Activated effector memory CD4-positive, alpha-beta T cell treated with Interleukin-2 at 50 U/mL for 16 hours (primary cell): Measurements from ENCODE around the gene VMA21.

Source experiments
- DNase-seq: peaks from one replicate; pipeline ENCODE4 v3.0.0-alpha.2; 2020

Gene VMA21

GRCh38 chrX:151396825-151397740 lies at the start of gene VMA21:
VMA21 (plus strand) TSS chrX:151397206; CDS start chrX:151397309, 103 bp downstream.
- peak; percentile 73 for DNase-seq

- no peak for DNase-seq
Measured at GRCh38 chrX:151359341-151359740, 37.7 kb upstream of the VMA21 start.

GRCh38 chrX:151359931-151360871 lies 36.8 kb upstream of the VMA21 start:
- peak; percentile 10 for DNase-seq

- no peak for DNase-seq
Measured at GRCh38 chrX:151363316-151363715, 33.7 kb upstream of the VMA21 start.

- no peak for DNase-seq
Measured at GRCh38 chrX:151365579-151365978, 31.4 kb upstream of the VMA21 start.

GRCh38 chrX:151370906-151371305 lies 26.1 kb upstream of the VMA21 start:
- no peak for DNase-seq

- DNase-seq = no peak
Measured at GRCh38 chrX:151384807-151385206, 12.2 kb upstream of the VMA21 start.

- no peak for DNase-seq
Measured at GRCh38 chrX:151386838-151387459, 10.1 kb upstream of the VMA21 start.

GRCh38 chrX:151391722-151392121 lies 5.3 kb upstream of the VMA21 start:
- no peak for DNase-seq

- peak; percentile 43 for DNase-seq
Measured at GRCh38 chrX:151393514-151393913, 3.5 kb upstream of the VMA21 start.

GRCh38 chrX:151396042-151396824 lies 773 bp upstream of the VMA21 start:
- DNase-seq = peak; percentile 4

- DNase-seq = no peak
Measured at GRCh38 chrX:151397741-151398070, 700 bp downstream of the VMA21 start.

- no peak for DNase-seq
Measured at GRCh38 chrX:151398346-151398745, 1.3 kb downstream of the VMA21 start.

- DNase-seq = no peak
Measured at GRCh38 chrX:151402719-151403390, 5.8 kb downstream of the VMA21 start.

- no peak for DNase-seq
Measured at GRCh38 chrX:151416579-151416978, 19.6 kb downstream of the VMA21 start.

- no peak for DNase-seq
Measured at GRCh38 chrX:151419782-151420181, 22.8 kb downstream of the VMA21 start.

GRCh38 chrX:151424505-151424904 lies 27.5 kb downstream of the VMA21 start:
- no peak for DNase-seq

- no peak for DNase-seq
Measured at GRCh38 chrX:151448509-151448908, 51.5 kb downstream of the VMA21 start.

GRCh38 chrX:151458824-151459223 lies 61.8 kb downstream of the VMA21 start:
- no peak for DNase-seq
